GM19351 (cell line): ENCODE measurements around the gene TAB2.
A peak's percentile ranks its signal among the peaks of the same experiment; 100 is the strongest.
"Not testable (repeated sequence)": the region's sequence is repeated elsewhere in the genome, so short reads cannot be mapped to it uniquely, and the experiment has no call there.

Experiments used
- ATAC-seq: cut with Tn5 transposase; IDR thresholded peaks from one replicate; pipeline ENCODE4 v1.9.1; 2021; ENCODE audit warnings: mild to moderate bottlenecking, moderate library complexity; ENCODE audit not compliant: unreplicated experiment

Gene TAB2

GRCh38 chr6:149311293-149311692, 6.2 kb upstream of the TAB2 start:
- no peak for ATAC-seq

GRCh38 chr6:149311766-149312165, 5.7 kb upstream of the TAB2 start:
- no peak for ATAC-seq

GRCh38 chr6:149313070-149313469, 4.4 kb upstream of the TAB2 start:
- no peak for ATAC-seq

- ATAC-seq: no peak
These were observed 3.7 kb upstream of the TAB2 start for GRCh38 chr6:149313861-149314260.

- ATAC-seq: no peak
These were observed 3.1 kb upstream of the TAB2 start for GRCh38 chr6:149314325-149314905.

GRCh38 chr6:149316108-149316727, 1.3 kb upstream of the TAB2 start:
- ATAC-seq: no peak

GRCh38 chr6:149316740-149317643, 520 bp upstream of the TAB2 start:
- peak; percentile 71 for ATAC-seq

GRCh38 chr6:149318581-149319286, 1.2 kb downstream of the TAB2 start:
- ATAC-seq: peak; percentile 16

- no peak for ATAC-seq
These were observed 1.9 kb downstream of the TAB2 start for GRCh38 chr6:149319422-149319821.

GRCh38 chr6:149320016-149320415, 2.5 kb downstream of the TAB2 start:
- ATAC-seq: not testable (repeated sequence)

GRCh38 chr6:149320796-149321195, 3.3 kb downstream of the TAB2 start:
- no peak for ATAC-seq

GRCh38 chr6:149323353-149323752, 5.8 kb downstream of the TAB2 start:
- ATAC-seq: no peak

- ATAC-seq: no peak
These were observed 6.4 kb downstream of the TAB2 start for GRCh38 chr6:149323925-149324324.

- ATAC-seq: no peak
These were observed 6.9 kb downstream of the TAB2 start for GRCh38 chr6:149324428-149324827.

GRCh38 chr6:149325648-149326236, 8.2 kb downstream of the TAB2 start:
- ATAC-seq: no peak

- ATAC-seq: no peak
These were observed 10.1 kb downstream of the TAB2 start for GRCh38 chr6:149327638-149328037.

- ATAC-seq: no peak
These were observed 10.6 kb downstream of the TAB2 start for GRCh38 chr6:149328083-149328482.

GRCh38 chr6:149329529-149329928, 12.0 kb downstream of the TAB2 start:
- no peak for ATAC-seq

- ATAC-seq: no peak
These were observed 12.6 kb downstream of the TAB2 start for GRCh38 chr6:149330133-149330532.

GRCh38 chr6:149331043-149331807, 13.7 kb downstream of the TAB2 start:
- no peak for ATAC-seq
